Fibroblast of lung (primary cell): ENCODE results near the gene DIAPH3.

ENCODE experiments used
- CTCF ChIP-seq, 2 donors: IDR thresholded peaks in 1 of 2; conservative IDR thresholded peaks in 1 of 2; 1 replicate in 1 of 2; 2 replicates in 1 of 2; pipeline ENCODE4 v1.5.1; 2011 to 2012; ENCODE audit warnings: low read length in 2 of 2, control low read depth in 1 of 2, inconsistent platforms in 1 of 2, low read depth in 1 of 2, mild to moderate bottlenecking in 1 of 2
- EZH2 ChIP-seq: IDR thresholded peaks from 2 replicates; pipeline ENCODE4 v1.5.1; 2012; ENCODE audit warnings: low read length, control low read depth, mild to moderate bottlenecking; ENCODE audit errors: missing control alignments

- TF ChIP-seq CTCF (conservative IDR thresholded peaks at IDR 0.05 in 1 of 2, IDR thresholded peaks at IDR 0.05 in 1 of 2; ENCODE audit: low read depth in 1 of 2, low read length in 2 of 2) (no peak), EZH2 (no peak)
Observed at GRCh38 chr13:60137911-60138560, 25.7 kb downstream of the DIAPH3 start.
